ENCODE results near the gene CEP112.

The CEP112 gene

GRCh38 chr17:66191593-66192377 lies at the start of gene CEP112:
Gene CEP112 (minus strand): TSS chr17:66192133.
- peak; percentile 88 for DNase-seq

DNA sequence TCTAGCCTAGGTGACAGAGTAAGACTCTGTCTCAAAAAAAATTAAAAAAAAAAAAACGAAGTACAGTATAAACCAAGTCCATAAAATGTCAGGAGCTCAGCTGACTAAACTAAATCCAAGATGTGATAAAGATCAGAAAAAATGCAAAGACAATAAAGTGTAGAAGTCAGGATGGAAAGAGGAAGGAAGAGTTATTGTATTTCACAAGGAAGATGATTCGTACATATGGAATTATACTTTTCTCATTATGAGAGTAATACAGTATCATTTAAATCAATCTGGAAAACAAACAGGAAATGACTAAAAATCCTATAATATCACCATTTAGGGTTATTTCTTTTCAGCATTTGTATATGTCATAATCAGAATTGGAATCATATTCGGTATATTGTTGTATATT lies 48.7 kb upstream of the CEP112 start:
- no peak for DNase-seq

- DNase-seq = no peak
Observed at GRCh38 chr17:66240013-66240412, 48.1 kb upstream of the CEP112 start.

GRCh38 chr17:66235377-66235994 lies 43.6 kb upstream of the CEP112 start:
- DNase-seq = no peak

GRCh38 chr17:66234611-66235010 lies 42.7 kb upstream of the CEP112 start:
- no peak for DNase-seq

- DNase-seq = no peak
Observed at GRCh38 chr17:66233023-66233753, 41.3 kb upstream of the CEP112 start.

DNA sequence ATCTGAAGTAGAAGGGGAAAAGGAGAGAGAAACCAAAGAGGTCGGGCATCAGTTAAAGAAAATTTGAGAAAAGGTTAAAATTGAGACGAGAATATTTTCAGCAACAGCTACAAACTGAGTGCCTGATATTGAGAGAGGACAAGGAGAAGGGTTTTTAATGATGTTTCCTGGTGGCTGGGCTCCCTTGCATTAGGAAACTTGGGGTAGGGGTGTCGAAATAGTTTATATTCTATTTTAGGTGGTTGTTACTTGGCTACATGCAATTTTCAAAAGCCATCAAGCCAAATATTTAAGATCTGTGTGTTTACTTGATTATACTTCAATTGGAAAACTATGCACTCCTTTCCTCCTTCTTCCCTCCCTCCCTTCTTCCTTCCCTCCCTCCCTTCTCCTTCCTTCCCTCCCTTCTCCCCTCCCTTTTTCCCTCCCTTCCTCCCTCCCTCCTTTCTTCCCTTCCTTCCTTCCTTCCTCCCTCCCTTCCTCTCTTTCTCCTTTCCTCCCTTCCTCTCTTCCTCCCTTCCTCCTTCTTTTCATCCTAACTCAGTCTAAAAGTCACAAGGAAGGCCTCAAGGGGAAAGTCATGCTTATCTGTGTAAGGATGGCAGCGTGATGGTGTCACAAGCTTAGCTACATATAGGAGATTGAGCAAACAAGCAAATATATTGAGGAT lies 39.1 kb upstream of the CEP112 start:
- no peak for DNase-seq

DNA sequence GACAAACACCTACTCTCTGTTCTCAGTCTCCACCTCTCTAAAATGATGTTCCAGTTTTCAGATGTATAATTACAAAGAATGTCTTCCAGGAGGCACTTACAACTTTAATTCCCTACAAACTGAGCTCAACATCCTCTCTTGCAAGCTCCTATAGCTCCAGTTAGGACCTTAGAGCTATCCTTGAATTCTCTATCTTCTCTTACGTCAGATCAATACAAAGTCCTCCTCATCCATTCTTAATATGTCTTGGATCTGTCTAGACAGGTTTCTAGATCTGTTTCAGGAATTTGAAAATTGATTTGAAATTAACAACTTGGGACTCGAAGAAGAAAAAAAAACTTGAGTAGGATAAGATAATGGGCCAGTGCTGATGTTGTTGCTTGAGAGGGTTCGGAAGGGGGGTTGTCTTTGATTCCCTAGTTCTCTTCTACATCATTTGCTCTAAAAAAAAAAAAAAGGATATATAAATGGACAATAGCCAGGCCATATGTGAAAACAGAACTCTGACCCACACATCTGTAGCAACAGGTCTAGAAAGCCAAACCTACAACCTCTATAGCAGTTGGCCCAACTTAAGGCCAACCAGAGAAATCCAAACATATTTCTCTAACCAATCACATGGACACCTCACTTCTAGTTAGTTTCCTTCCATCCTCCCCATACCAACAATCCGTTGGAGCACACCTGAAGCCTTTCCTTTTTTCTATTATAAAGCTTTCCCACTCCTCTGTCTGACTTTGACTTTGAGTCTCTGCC lies 38.0 kb upstream of the CEP112 start:
- no peak for DNase-seq

- DNase-seq = no peak
Observed at GRCh38 chr17:66228887-66229782, 37.2 kb upstream of the CEP112 start, which contains the start of gene APOH. Gene APOH (minus strand): TSS chr17:66229415. CDS start chr17:66229379, 36 bp downstream.

GRCh38 chr17:66227212-66228045 lies 35.5 kb upstream of the CEP112 start:
- DNase-seq = no peak

GRCh38 chr17:66222798-66223350 lies 30.9 kb upstream of the CEP112 start:
- no peak for DNase-seq

GRCh38 chr17:66221755-66222530 lies 30.0 kb upstream of the CEP112 start:
- no peak for DNase-seq

- DNase-seq = no peak
Observed at GRCh38 chr17:66221343-66221742, 29.4 kb upstream of the CEP112 start.

- no peak for DNase-seq
Observed at GRCh38 chr17:66220079-66220835, 28.3 kb upstream of the CEP112 start.

DNA sequence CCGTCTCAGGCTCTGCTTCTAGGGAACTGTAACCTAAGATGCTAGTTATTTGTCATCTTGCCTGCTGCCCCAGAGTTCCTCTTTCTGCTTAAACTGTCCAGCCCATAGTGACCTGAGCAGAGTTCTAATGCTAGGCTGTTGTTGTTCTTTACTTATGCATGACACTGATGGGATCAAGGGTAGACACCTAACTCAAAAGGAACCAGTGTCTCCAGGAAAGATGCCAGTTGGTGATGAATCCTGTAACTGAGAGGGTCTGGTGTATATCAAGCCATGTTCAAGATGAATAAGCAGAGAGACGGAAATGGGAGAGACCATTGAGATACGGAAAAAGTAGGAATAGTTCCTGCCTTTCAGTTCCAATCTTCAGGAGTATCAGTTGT lies 23.6 kb upstream of the CEP112 start:
- DNase-seq = no peak

DNA sequence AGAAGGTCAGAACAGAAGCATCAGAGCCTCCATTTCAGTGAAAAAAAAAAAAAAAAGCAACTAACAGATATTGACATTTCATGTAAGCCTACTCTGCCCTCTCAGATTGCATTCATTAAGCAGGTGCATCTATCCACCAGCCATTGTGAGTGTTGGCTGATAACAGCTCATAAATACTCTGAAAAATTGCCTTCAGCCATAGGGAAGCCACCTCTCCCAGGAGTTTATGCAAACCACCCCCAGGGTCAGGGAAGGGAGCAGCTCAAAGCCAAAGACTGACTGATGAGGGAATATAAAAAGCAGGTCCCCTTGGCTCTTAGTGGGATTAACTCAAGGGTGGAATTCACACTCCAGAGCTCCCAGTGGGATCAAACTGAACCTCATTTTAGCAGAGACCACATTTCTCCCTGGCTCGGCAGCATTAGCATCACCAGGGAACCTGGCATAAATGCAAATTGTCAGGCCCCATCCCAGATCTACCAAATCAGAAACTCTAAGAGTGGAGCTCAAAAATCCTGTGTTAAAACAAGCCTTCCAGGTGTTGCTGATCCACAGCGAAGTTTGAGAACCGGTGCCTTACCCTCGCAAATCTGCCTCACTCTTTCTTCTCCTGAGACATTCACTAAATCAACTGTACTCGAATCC lies 23.1 kb upstream of the CEP112 start:
- peak; percentile 80 for DNase-seq

DNA sequence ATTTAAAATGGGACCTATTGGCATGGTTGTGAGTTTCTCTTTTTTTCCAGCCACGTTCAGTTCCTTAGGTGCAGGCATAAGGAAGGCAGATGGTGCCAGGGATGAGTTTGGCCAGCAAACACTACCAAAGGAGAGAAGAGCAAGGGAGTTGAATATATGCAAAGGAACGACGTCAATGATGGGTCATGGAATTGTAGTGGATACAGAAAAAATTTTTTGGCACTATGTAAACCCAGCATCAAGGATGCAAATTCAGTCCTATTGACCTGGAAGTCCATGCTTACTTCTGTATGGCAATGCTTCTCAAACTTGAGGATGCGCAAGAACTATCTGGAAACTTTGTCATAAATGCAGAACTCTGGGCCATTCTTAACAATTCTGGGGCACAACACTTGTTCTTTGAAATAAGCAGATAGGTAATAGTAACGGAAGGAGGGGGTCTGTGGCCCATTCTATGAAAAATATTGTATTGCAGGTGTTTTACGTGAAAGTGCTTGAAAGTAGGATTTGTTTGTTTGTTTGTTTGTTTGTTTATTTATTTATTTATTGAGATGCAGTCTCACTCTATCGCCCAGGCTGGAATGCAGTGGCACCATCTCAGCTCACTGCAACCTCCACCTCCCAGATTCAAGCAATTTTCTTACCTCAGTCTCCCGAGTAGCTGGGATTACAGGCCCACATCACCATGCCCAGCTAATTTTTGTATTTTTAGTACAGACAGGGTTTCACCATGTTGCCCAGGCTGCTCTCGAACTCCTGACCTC lies 19.3 kb upstream of the CEP112 start:
- no peak for DNase-seq
